Nephron progenitor cell (in vitro differentiated cells): ENCODE measurements around the gene DNAJA4.

ENCODE experiments used
- DNase-seq: peaks from one replicate; pipeline ENCODE4 v3.0.0; 2021
- H3K27ac Mint-ChIP-seq: 2 replicates; pipeline ENCODE4 v1.8.0; 2021; ENCODE audit warnings: mild to moderate bottlenecking, moderate library complexity, mixed read lengths
- H3K27me3 Mint-ChIP-seq: 2 replicates; pipeline ENCODE4 v1.8.0; 2021; ENCODE audit warnings: mild to moderate bottlenecking, low read depth, mixed read lengths; ENCODE audit not compliant: poor library complexity
- H3K36me3 Mint-ChIP-seq: 2 replicates; pipeline ENCODE4 v1.8.0; 2021; ENCODE audit warnings: low read depth, mixed read lengths
- H3K4me1 Mint-ChIP-seq: 2 replicates; pipeline ENCODE4 v1.8.0; 2021; ENCODE audit warnings: mixed read lengths
- H3K4me3 Mint-ChIP-seq: 2 replicates; pipeline ENCODE4 v1.8.0; 2021; ENCODE audit warnings: mild to moderate bottlenecking, moderate library complexity, mixed read lengths
- H3K9me3 Mint-ChIP-seq: 2 replicates; pipeline ENCODE4 v1.8.0; 2021; ENCODE audit warnings: mild to moderate bottlenecking, moderate library complexity, mixed read lengths
- TF ChIP-seq, protein P1 (sequence below): fragments of 200-600 bp; sonication (generic); IDR thresholded peaks from 2 replicates; pipeline ENCODE4 v1.5.0; 2021; ENCODE audit warnings: antibody characterized with exemption

Gene DNAJA4

DNA sequence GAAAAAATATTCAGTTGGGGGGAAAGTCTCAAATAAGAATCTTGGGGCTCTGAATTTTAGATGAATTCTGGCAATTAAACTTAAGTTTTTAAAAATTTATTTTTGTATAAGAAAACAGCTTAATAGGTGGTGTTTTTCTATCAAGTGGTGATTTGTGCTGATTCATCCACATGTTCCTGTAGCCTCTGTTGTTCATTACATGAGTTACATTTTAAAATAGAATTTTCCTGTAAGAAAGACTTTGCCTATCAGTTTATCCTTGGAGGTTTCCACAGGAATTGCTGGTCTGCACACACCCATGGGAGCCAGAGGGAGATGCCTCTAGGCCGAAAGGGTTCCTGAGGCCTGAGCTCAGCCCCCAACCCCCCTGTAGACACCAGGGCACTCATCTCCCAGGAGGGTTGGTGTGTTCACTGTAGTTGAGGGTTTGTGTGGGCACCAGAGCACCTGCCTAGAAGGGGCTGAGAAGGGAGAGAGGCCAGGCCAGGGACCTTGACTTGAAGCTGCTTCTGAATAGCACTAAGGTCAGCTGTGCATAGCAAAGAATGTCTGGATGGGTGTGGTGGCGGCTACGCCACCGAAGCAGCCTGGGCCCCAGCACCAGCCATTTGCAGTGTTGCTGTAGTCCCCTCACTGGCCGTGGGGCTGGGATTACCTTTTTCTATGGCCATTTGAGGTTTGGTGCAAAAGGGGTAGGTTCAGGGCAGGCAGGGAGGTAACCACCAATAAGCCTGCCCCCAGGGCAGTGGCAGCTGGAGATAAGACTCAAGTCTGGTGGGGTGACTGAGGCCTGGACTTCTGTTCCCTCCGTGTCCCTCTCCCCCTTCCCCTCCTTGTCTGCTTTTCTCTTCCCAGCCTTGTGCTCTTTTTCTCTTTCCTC, 11.9 kb downstream of the DNAJA4 start:
- Mint-ChIP-seq H3K27ac (no peak overlapping the region), H3K4me1 (no peaks in the 10 kb centered on the region), H3K27me3 (peaks cover 6% of the 10 kb centered on the region), H3K4me3 (no peak overlapping the region), H3K9me3 (no peaks in the 10 kb centered on the region), H3K36me3 (peaks cover 5% of the 10 kb centered on the region)
- no peak for DNase-seq
- TF ChIP-seq, protein P1, sequence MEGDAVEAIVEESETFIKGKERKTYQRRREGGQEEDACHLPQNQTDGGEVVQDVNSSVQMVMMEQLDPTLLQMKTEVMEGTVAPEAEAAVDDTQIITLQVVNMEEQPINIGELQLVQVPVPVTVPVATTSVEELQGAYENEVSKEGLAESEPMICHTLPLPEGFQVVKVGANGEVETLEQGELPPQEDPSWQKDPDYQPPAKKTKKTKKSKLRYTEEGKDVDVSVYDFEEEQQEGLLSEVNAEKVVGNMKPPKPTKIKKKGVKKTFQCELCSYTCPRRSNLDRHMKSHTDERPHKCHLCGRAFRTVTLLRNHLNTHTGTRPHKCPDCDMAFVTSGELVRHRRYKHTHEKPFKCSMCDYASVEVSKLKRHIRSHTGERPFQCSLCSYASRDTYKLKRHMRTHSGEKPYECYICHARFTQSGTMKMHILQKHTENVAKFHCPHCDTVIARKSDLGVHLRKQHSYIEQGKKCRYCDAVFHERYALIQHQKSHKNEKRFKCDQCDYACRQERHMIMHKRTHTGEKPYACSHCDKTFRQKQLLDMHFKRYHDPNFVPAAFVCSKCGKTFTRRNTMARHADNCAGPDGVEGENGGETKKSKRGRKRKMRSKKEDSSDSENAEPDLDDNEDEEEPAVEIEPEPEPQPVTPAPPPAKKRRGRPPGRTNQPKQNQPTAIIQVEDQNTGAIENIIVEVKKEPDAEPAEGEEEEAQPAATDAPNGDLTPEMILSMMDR = no peak

DNA sequence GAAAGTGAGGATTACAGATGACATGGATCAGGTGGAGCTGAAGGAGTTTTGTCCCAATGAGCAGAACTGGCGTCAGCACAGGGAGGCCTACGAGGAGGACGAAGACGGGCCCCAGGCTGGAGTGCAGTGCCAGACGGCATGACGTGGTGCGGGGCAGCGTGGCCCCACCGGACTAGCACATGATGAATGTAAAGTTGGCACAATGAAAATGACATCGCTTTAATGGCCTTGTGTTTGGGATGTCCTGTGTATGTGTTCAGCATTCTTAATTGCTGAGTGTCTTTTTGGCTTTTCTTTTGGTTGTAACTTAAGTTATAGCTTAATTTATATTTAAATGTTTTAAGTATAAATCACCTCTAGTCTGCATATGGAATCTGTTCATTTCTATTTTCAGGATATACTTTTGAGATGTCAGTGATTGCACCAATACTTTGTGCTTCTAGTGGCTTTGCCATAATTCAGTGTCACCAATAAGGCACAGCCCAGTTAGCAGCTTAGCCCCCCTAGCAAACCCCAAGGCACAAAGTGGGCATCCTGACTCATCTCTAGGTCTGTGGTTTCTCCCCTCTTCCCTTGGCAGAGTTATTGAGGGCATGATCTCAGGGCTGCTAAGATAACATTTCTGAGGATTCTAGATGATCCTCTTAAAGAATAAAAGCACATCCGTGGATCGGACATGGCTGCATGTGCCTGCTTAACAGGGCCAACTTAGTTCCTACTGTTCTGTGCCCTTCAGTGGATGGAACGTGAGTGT, 16.1 kb downstream of the DNAJA4 start:
- H3K4me3 Mint-ChIP-seq = no peak overlapping the region
- DNase-seq = no peak
- TF ChIP-seq, protein P1 = no peak
- H3K9me3 Mint-ChIP-seq = no peaks in the 10 kb centered on the region
- H3K27ac Mint-ChIP-seq = no peak overlapping the region
- H3K4me1 Mint-ChIP-seq = no peaks in the 10 kb centered on the region
- peaks cover 5% of the 10 kb centered on the region for H3K36me3 Mint-ChIP-seq
- no peaks in the 10 kb centered on the region for H3K27me3 Mint-ChIP-seq

DNA sequence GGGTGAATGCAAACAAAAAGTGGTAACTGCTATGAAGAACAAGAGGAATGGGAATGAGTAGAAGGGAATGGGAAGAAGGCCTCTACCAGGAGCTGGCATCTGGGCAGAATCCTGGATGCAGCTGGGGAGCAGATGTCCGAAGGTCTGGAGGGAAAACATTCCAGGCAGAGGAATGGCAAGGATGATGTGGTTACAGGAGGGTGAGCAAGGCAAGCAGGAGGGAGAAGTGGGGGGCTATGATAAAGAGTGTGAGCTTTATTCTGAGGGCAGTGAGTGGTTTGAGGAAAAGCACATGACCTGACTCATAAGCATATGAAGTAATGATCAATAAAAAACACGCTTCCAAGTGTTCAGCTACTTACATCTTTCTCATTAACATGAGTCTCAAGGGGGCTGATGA, 18.0 kb downstream of the DNAJA4 start:
- TF ChIP-seq, protein P1 = no peak
- no peaks in the 10 kb centered on the region for H3K27me3 Mint-ChIP-seq
- no peaks in the 10 kb centered on the region for H3K9me3 Mint-ChIP-seq
- H3K27ac Mint-ChIP-seq = no peak overlapping the region
- no peak for DNase-seq
- no peak overlapping the region for H3K4me3 Mint-ChIP-seq
- peaks cover 19% of the 10 kb centered on the region for H3K36me3 Mint-ChIP-seq
- H3K4me1 Mint-ChIP-seq = no peaks in the 10 kb centered on the region

DNA sequence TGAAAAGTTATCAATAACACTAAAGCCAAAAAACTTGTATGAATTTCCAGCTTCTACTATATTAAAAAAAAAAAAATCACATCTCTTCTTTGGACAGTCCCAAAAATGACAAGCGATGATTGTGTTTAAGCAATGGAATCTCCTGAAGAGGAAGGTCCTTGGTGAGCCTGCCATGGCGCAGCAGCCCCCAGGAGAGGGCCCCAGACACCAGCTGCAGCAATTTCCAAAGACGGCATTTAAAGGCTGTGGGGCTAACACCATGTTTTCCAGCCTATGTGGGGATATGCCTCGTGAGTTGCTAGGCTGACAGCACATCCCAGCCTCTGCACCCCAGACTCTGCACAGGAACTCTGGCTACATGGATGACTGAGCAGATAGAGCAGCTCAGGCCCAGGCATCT, 20.4 kb downstream of the DNAJA4 start:
- no peaks in the 10 kb centered on the region for H3K4me1 Mint-ChIP-seq
- TF ChIP-seq, protein P1 = no peak

DNA sequence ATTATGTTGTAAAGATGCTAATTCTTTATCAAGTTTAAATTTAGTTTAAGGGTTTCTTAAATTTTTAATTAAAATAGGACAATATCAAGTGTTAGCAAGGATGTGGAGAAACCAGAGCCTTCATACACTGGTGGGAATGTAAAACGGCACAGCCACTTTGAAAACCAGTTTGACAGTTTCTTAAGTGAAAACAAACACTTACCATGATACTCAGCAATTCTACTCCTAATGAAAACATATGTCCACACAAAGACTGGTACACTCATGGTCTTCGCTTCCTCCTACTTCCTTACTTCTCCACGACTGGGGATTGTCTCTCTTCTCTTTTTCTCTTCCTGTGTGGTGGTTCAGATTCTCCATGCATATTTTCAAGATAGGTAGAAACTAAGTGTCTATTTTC, 25.9 kb downstream of the DNAJA4 start:
- TF ChIP-seq, protein P1 = no peak
- Mint-ChIP-seq H3K9me3 (no peaks in the 10 kb centered on the region), H3K4me1 (no peaks in the 10 kb centered on the region)

More for the DNA sequence above, 20.4 kb downstream of the DNAJA4 start:
- peaks cover 24% of the 10 kb centered on the region for H3K36me3 Mint-ChIP-seq
- H3K27ac Mint-ChIP-seq = no peak overlapping the region
- no peaks in the 10 kb centered on the region for H3K9me3 Mint-ChIP-seq
- H3K4me3 Mint-ChIP-seq = no peak overlapping the region
- H3K27me3 Mint-ChIP-seq = no peaks in the 10 kb centered on the region
- DNase-seq = no peak

More for the DNA sequence above, 25.9 kb downstream of the DNAJA4 start:
- no peak overlapping the region for H3K4me3 Mint-ChIP-seq
- no peaks in the 10 kb centered on the region for H3K27me3 Mint-ChIP-seq
- no peak for DNase-seq
- peaks cover 24% of the 10 kb centered on the region for H3K36me3 Mint-ChIP-seq
- no peak overlapping the region for H3K27ac Mint-ChIP-seq
